OCI-LY3 (cell line): ENCODE results near the gene ST6GALNAC6.

ENCODE experiments used
- CTCF ChIP-seq: fragments of 200-600, 300-600 bp; sonication (generic); IDR thresholded peaks from 2 replicates; pipeline ENCODE4 v1.5.1; 2014; ENCODE audit warnings: antibody characterized with exemption, low read length, low read depth
- EZH2phosphoT487 ChIP-seq: fragments of 200-600 bp; shearing (Covaris generic); IDR thresholded peaks from 2 replicates; pipeline ENCODE4 v1.6.1; 2018; ENCODE audit warnings: antibody characterized with exemption, mixed run types, low read depth

GRCh38 chr9:127896395-127897192 lies 2.8 kb downstream of the ST6GALNAC6 start:
- TF ChIP-seq CTCF, result no peak
- TF ChIP-seq EZH2phosphoT487, result no peak
